ENCODE measurements around the gene IQCM. TPM values are rescaled to one million over a fixed set of nuclear protein-coding genes. Genes with fewer than 3 reads are reported as not detected.

Gene IQCM
- total RNA-seq, 1 experiment from 2014 or later: not detected

DNA sequence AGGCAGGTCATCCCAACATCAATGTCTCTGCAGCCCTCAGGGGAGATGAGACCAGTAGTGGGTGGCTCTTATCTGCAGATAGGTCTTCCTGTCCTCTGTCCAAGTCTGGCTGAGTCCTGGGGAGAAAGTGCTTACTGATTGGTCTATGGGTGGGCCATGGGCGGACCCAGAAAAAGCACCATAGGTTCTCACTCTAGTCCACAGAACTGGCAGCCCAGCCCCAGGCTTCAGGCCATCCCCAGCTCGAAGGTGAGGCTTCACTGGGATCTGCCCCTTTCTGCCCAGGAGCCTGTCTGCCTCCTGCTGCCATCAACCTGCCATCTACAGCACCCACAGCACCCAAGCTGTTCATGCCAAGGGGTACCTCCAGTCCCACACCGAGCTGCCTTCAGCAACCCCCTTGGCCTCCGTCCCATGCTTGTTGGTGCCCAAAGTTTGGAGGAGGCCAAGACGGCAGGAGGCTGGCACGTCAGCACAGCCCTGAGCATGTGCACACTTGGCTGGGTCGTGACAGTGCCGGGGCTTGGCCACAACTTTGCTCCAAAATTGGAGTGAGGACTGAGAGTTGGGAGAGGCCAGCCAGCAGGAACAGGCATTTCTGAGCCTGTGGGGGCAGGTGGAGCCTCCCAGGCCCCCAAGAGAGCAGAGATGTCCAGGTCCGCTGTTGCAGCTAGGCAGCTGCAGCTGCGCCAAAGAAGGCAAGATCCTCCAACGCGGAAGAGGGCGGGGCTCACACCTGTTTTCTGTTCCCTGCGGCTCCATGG is 99.6 kb downstream of the IQCM start:
- ATAC-seq (no peak), DNase-seq (ENCODE audit: low read depth, low spot score) (no peak)
- Histone ChIP-seq H3K27ac (ENCODE audit: low read length) (no peak overlapping the region), H3K4me1 (ENCODE audit: control insufficient read depth, insufficient read depth, low read length) (no peaks in the 10 kb centered on the region), H3K4me3 (ENCODE audit: low read depth in 2 of 2, low read length in 2 of 2) (no peak overlapping the region), H3K9me3 (ENCODE audit: control insufficient read depth, insufficient read depth, low read depth, low read length) (no peaks in the 10 kb centered on the region), H3K27me3 (ENCODE audit: control insufficient read depth, insufficient read depth, low read length) (no peaks in the 10 kb centered on the region), H3K36me3 (ENCODE audit: control insufficient read depth, insufficient read depth, low read length) (no peaks in the 10 kb centered on the region)
- CTCF ChIA-PET: no interaction called here
- in situ Hi-C loops (cut with HindIII; ENCODE audit: low pct_unique_long_range_greater_than_20kb, low sequenced_read_pairs) (no loop called here), intact Hi-C loops (cut with micrococcal nuclease; ENCODE audit: unreplicated experiment) (no loop called here)
- no peak for TF ChIP-seq SIN3A (IDR thresholded peaks at IDR 0.05; ENCODE audit: borderline replicate concordance, insufficient read depth, low read depth, low read length)
- TF ChIP-seq, protein P1, sequence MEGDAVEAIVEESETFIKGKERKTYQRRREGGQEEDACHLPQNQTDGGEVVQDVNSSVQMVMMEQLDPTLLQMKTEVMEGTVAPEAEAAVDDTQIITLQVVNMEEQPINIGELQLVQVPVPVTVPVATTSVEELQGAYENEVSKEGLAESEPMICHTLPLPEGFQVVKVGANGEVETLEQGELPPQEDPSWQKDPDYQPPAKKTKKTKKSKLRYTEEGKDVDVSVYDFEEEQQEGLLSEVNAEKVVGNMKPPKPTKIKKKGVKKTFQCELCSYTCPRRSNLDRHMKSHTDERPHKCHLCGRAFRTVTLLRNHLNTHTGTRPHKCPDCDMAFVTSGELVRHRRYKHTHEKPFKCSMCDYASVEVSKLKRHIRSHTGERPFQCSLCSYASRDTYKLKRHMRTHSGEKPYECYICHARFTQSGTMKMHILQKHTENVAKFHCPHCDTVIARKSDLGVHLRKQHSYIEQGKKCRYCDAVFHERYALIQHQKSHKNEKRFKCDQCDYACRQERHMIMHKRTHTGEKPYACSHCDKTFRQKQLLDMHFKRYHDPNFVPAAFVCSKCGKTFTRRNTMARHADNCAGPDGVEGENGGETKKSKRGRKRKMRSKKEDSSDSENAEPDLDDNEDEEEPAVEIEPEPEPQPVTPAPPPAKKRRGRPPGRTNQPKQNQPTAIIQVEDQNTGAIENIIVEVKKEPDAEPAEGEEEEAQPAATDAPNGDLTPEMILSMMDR (IDR thresholded peaks at IDR 0.05): no peak
- TF ChIP-seq POLR2AphosphoS5 (IDR thresholded peaks at IDR 0.05; ENCODE audit: low read depth, low read length): no peak
- TF ChIP-seq TCF7L2 (IDR thresholded peaks at IDR 0.05; ENCODE audit: low read depth, low read length): no peak
- TF ChIP-seq, protein P2, sequence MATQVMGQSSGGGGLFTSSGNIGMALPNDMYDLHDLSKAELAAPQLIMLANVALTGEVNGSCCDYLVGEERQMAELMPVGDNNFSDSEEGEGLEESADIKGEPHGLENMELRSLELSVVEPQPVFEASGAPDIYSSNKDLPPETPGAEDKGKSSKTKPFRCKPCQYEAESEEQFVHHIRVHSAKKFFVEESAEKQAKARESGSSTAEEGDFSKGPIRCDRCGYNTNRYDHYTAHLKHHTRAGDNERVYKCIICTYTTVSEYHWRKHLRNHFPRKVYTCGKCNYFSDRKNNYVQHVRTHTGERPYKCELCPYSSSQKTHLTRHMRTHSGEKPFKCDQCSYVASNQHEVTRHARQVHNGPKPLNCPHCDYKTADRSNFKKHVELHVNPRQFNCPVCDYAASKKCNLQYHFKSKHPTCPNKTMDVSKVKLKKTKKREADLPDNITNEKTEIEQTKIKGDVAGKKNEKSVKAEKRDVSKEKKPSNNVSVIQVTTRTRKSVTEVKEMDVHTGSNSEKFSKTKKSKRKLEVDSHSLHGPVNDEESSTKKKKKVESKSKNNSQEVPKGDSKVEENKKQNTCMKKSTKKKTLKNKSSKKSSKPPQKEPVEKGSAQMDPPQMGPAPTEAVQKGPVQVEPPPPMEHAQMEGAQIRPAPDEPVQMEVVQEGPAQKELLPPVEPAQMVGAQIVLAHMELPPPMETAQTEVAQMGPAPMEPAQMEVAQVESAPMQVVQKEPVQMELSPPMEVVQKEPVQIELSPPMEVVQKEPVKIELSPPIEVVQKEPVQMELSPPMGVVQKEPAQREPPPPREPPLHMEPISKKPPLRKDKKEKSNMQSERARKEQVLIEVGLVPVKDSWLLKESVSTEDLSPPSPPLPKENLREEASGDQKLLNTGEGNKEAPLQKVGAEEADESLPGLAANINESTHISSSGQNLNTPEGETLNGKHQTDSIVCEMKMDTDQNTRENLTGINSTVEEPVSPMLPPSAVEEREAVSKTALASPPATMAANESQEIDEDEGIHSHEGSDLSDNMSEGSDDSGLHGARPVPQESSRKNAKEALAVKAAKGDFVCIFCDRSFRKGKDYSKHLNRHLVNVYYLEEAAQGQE (IDR thresholded peaks at IDR 0.05; ENCODE audit: insufficient read depth in 1 of 2, low read depth in 2 of 2, low read length in 1 of 2): no peak
- BruUV-seq (replicated peaks): no TSS peak
- POLR2A ChIA-PET: no interaction called here

GRCh38 chr4:149713031-149713430 is 102.6 kb downstream of the IQCM start:
- ATAC-seq (no peak), DNase-seq (ENCODE audit: low read depth, low spot score) (no peak)
- Histone ChIP-seq H3K27ac (ENCODE audit: low read length) (no peak overlapping the region), H3K36me3 (ENCODE audit: control insufficient read depth, insufficient read depth, low read length) (no peaks in the 10 kb centered on the region), H3K9me3 (ENCODE audit: control insufficient read depth, insufficient read depth, low read depth, low read length) (no peaks in the 10 kb centered on the region), H3K27me3 (ENCODE audit: control insufficient read depth, insufficient read depth, low read length) (no peaks in the 10 kb centered on the region), H3K4me1 (ENCODE audit: control insufficient read depth, insufficient read depth, low read length) (no peaks in the 10 kb centered on the region), H3K4me3 (ENCODE audit: low read depth in 2 of 2, low read length in 2 of 2) (no peak overlapping the region)
- in situ Hi-C loops (cut with HindIII; ENCODE audit: low pct_unique_long_range_greater_than_20kb, low sequenced_read_pairs): no loop called here
- ChIA-PET POLR2A (no interaction called here), CTCF (no interaction called here)
- intact Hi-C loops (cut with micrococcal nuclease; ENCODE audit: unreplicated experiment): no loop called here
- TF ChIP-seq POLR2AphosphoS5 (IDR thresholded peaks at IDR 0.05; ENCODE audit: low read depth, low read length) (no peak), SIN3A (IDR thresholded peaks at IDR 0.05; ENCODE audit: borderline replicate concordance, insufficient read depth, low read depth, low read length) (no peak), TCF7L2 (IDR thresholded peaks at IDR 0.05; ENCODE audit: low read depth, low read length) (no peak)
- TF ChIP-seq, protein P1 (IDR thresholded peaks at IDR 0.05): no peak
- TF ChIP-seq, protein P2 (IDR thresholded peaks at IDR 0.05; ENCODE audit: insufficient read depth in 1 of 2, low read depth in 2 of 2, low read length in 1 of 2): no peak
- BruUV-seq (replicated peaks): no TSS peak
